ENCODE measurements around the gene UCP1.
"Not testable (repeated sequence)": the region's sequence is repeated elsewhere in the genome, so short reads cannot be mapped to it uniquely, and the experiment has no call there.

The UCP1 gene

GRCh38 chr4:140529434-140529833 is 39.3 kb downstream of the UCP1 start:
- no peak for DNase-seq

DNA sequence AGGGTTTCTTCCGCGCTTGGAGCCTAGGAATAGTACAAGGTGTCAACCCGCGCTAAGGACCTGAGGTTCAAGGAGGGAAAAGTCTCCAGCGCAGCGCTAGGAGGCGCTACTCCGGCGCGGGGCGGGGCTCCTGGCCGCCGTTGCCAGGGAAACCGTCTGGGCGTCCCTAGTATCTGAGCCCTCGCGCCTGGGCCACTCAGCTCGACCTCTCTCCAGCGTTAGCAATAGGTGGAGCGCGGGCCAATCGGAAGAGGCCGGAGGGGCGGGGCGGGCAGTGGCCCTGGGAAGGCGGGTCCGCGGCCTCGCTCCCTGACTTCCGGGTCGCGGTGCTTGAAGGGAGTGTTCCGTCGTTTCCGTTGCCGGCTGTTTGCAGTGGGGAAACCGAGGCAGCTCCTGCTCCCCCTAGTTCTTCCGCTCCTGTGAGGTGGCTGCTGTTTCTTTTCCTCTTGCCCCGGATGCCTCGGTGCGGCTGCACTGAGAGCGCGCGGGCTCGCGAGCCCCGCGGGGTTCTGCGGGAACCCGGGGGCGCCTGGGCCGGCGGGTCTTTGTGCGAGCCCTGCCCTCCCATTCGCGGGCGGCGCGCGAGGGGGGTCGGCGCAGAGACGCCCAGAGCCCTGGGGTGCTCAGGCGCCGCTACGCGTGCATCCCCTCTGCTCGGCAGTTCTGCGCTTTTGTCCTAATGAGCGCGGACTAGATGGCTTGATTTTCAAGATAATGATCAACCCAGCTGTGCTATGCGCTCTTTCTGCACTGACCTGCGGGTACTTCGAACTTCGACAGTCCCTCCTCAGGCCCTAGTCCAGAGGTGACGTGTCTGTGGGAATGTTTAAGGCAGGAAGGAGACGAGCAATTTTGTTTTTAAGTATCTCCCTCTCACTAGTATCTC is 44.7 kb downstream of the UCP1 start, which contains the start of gene ELMOD2:
ELMOD2 (plus strand) TSS at position 312 of the 886 bp plus-strand sequence. CDS start 1,261 bp downstream, outside the sequence.
- DNase-seq = peak; percentile 98

- DNase-seq = no peak
Observed at GRCh38 chr4:140523370-140523856, 45.3 kb downstream of the UCP1 start.

DNA sequence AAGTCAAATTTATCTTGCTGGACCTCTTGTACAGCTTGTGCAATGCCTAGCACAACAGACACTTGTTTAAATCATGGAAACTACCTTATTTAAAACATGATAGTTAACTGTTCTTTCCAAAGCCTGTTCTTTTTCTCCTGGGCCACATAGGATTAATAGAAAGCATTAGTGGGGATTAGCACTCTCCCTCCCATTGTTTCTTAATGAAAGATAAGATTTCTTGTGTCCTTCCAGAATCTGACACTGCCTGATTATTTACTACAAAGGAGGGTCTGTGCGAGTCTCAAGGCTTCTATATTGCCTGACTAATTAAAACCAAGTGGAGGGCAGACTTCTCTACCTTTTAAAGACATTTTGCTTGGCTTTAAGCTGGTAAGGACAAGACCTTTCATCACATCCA is 53.3 kb downstream of the UCP1 start:
- no peak for DNase-seq

GRCh38 chr4:140513765-140514164 is 55.0 kb downstream of the UCP1 start:
- DNase-seq = not testable (repeated sequence)

Data from activated CD4-positive, CD25-positive, alpha-beta regulatory T cell treated with anti-CD3 and anti-CD28 coated beads, Interleukin-2, amount 50 U/mL, for 72 hours (primary cell).